ENCODE data around the gene HTD2. TPM values are rescaled to one million over a fixed set of nuclear protein-coding genes. Genes with fewer than 3 reads are reported as not detected.

HTD2 gene
- total RNA-seq, 1 experiment from 2014 or later, result 7.4 TPM

DNA sequence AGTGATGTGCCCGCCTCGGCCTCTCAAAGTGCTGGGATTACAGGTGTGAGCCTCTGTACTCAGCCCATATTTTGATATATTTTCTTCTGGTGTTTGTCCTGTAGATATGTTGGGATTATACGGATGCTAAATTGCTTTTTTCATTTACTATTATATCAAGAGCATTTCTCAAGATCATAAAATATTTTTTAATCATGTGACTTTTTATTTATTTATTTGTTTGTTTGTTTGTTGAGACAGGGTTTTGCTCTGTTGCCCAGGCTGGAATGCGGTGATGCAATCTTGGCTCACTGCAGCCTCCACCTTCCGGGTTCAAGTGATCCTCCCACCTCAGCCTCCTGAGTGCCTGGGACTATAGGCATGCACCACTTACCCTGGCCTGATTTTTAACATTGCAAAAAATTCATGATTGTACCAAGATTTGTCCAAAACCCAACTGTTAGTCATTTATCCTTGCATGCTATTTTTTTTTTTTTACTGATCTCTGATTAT is 23.6 kb downstream of the HTD2 start:
- H3K79me2 ChIP-seq (ENCODE audit: low read depth), result no peaks in the 10 kb centered on the region
- BruUV-seq (replicated peaks), result no TSS peak
- H3F3A ChIP-seq (ENCODE audit: insufficient read depth, low read depth), result peaks cover 11% of the 10 kb centered on the region; the same call in 1 of the 2 replicates
- no peak overlapping the region for H3K27ac ChIP-seq
- TF ChIP-seq CTCF (conservative IDR thresholded peaks at IDR 0.05), result no peak
- TF ChIP-seq EZH2 (IDR thresholded peaks at IDR 0.05; ENCODE audit: low read depth), result no peak
- H3K4me3 ChIP-seq, result no peak overlapping the region
- H3K36me3 ChIP-seq (ENCODE audit: low read depth), result no peaks in the 10 kb centered on the region
- H3K9me2 ChIP-seq (ENCODE audit: insufficient read depth), result no peaks in the 10 kb centered on the region
- intact Hi-C loops (cut with micrococcal nuclease; ENCODE audit: unreplicated experiment), result loop anchor here (5.0 kb wide), 1 partner anchor 52 kb away; no protein-coding TSS in a partner anchor
- H4K20me1 ChIP-seq (ENCODE audit: insufficient read depth), result no peaks in the 10 kb centered on the region
- no peak overlapping the region for H2AFZ ChIP-seq
- ChIA-PET CTCF (interaction anchor here (0.6 kb wide), 1 partner anchor 147 kb away, joined by 3 read pairs; no protein-coding TSS in a partner anchor), POLR2A (ENCODE audit: unreplicated experiment) (no interaction called here)
- H3K27me3 ChIP-seq (ENCODE audit: insufficient read depth, low read depth), result no peaks in the 10 kb centered on the region
- no peak overlapping the region for H3K4me2 ChIP-seq
- DNase-seq, result no peak
- peaks cover 14% of the 10 kb centered on the region for H3K4me1 ChIP-seq (replicated peaks; ENCODE audit: insufficient read depth)
- no peaks in the 10 kb centered on the region for H3K9me3 ChIP-seq (ENCODE audit: insufficient read depth, low read depth)

DNA sequence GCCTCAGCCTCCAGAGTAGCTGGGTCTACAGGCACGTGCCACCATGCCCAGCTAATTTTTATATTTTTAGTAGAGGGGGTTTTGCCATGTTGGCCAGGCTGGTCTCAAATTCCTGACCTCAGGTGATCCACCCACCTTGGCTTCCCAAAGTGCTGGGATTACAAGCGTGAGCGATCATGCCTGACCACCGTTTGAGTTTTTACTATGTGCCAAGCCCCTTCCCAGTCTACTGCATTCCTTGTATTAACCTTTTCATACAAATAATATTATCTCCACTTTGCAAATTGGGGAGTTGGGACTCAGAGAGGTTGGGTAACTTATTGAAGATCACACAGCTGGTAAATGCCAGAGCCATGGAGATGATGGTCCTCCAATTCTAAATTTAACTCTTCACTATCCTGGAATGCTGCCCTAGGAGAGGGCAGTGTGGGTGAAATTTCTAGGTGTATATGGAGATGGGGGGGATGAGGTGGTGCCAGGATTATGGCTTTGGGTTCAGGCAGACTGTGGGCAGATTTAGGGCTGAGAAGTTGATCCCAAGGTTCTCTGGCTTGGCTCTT is 25.4 kb downstream of the HTD2 start:
- H3K27ac ChIP-seq, result no peak overlapping the region

More for the DNA sequence above, 25.4 kb downstream of the HTD2 start:
- DNase-seq, result no peak
- no peaks in the 10 kb centered on the region for H3K9me3 ChIP-seq (ENCODE audit: insufficient read depth, low read depth)
- H3K79me2 ChIP-seq (ENCODE audit: low read depth), result 0 out of 2 replicates have a peak, but pooled peaks cover 4% of the 10 kb centered on the region
- peaks cover 19% of the 10 kb centered on the region; the same call in 1 of the 2 replicates for H3F3A ChIP-seq (ENCODE audit: insufficient read depth, low read depth)
- TF ChIP-seq CTCF (conservative IDR thresholded peaks at IDR 0.05) (no peak), EZH2 (IDR thresholded peaks at IDR 0.05; ENCODE audit: low read depth) (no peak)
- no TSS peak for BruUV-seq (replicated peaks)
- no peaks in the 10 kb centered on the region for H3K36me3 ChIP-seq (ENCODE audit: low read depth)
- no peaks in the 10 kb centered on the region for H4K20me1 ChIP-seq (ENCODE audit: insufficient read depth)
- H3K4me2 ChIP-seq, result no peak overlapping the region
- H3K4me1 ChIP-seq (replicated peaks; ENCODE audit: insufficient read depth), result peaks cover 30% of the 10 kb centered on the region
- ChIA-PET CTCF (no interaction called here), POLR2A (ENCODE audit: unreplicated experiment) (no interaction called here)
- H3K27me3 ChIP-seq (ENCODE audit: insufficient read depth, low read depth), result no peaks in the 10 kb centered on the region
- no peak overlapping the region for H2AFZ ChIP-seq
- H3K9me2 ChIP-seq (ENCODE audit: insufficient read depth), result no peaks in the 10 kb centered on the region; the same call in 1 of the 2 replicates
- intact Hi-C loops (cut with micrococcal nuclease; ENCODE audit: unreplicated experiment), result loop anchor here (2.0 to 5.0 kb wide), 2 partner anchors 51 to 83 kb away; no protein-coding TSS in a partner anchor
- H3K4me3 ChIP-seq, result no peak overlapping the region

Measured in PC-9 (cell line).